Fibroblast of lung (primary cell): Measurements from ENCODE around the gene NCKAP5. TPM values are rescaled to one million over a fixed set of nuclear protein-coding genes. Genes with fewer than 3 reads are reported as not detected.

ENCODE experiments used
- DNase-seq, 2 donors: peaks; one replicate each; pipeline versions ENCODE4 v3.0.0 to v3.0.0-alpha.2; 2010; ENCODE audit warnings: low read depth in 2 of 2
- H2AFZ ChIP-seq: 2 replicates; pipeline ENCODE4 v1.5.1; 2012; ENCODE audit warnings: low read length, control low read depth, inconsistent platforms
- H3K27ac ChIP-seq: 2 replicates; pipeline ENCODE4 v1.5.1; 2011; ENCODE audit warnings: low read length, control low read depth; ENCODE audit not compliant: insufficient read depth
- H3K27me3 ChIP-seq: 2 replicates; pipeline ENCODE4 v1.5.1; 2011; ENCODE audit warnings: mild to moderate bottlenecking, low read length; ENCODE audit not compliant: control insufficient read depth, insufficient read depth
- H3K36me3 ChIP-seq: 2 replicates; pipeline ENCODE4 v1.5.1; 2011; ENCODE audit warnings: low read length; ENCODE audit not compliant: control insufficient read depth, insufficient read depth
- H3K4me1 ChIP-seq: 2 replicates; pipeline ENCODE4 v1.5.1; 2011; ENCODE audit warnings: low read length; ENCODE audit not compliant: control insufficient read depth, insufficient read depth; ENCODE audit errors: extremely low read depth
- H3K4me2 ChIP-seq: 2 replicates; pipeline ENCODE4 v1.5.1; 2011; ENCODE audit warnings: low read length, control low read depth; ENCODE audit not compliant: insufficient read depth; ENCODE audit errors: extremely low read depth
- H3K4me3 ChIP-seq, 4 experiments: fragments of 200-600 bp in 1 of 4; sonication (generic) in 1 of 4; replicated peaks in 1 of 4; 2 replicates each; pipeline ENCODE4 v1.5.1; 2011 to 2016; ENCODE audit warnings: low read length in 4 of 4, low read depth in 3 of 4, mild to moderate bottlenecking in 3 of 4, control low read depth in 2 of 4, inconsistent platforms in 1 of 4, mixed read lengths in 1 of 4; ENCODE audit not compliant: insufficient read depth in 1 of 4; ENCODE audit errors: control extremely low read depth in 1 of 4
- H3K79me2 ChIP-seq: 2 replicates; pipeline ENCODE4 v1.5.1; 2012; ENCODE audit warnings: mild to moderate bottlenecking, low read length, inconsistent platforms; ENCODE audit not compliant: control insufficient read depth, insufficient read depth
- H3K9ac ChIP-seq: 2 replicates; pipeline ENCODE4 v1.5.1; 2011; ENCODE audit warnings: mild to moderate bottlenecking, low read length, control low read depth; ENCODE audit not compliant: insufficient read depth
- H3K9me3 ChIP-seq: 2 replicates; pipeline ENCODE4 v1.5.1; 2012; ENCODE audit warnings: low read depth, low read length; ENCODE audit not compliant: control insufficient read depth, insufficient read depth
- H4K20me1 ChIP-seq: 2 replicates; pipeline ENCODE4 v1.5.1; 2011; ENCODE audit warnings: low read length; ENCODE audit not compliant: control insufficient read depth, insufficient read depth; ENCODE audit errors: extremely low read depth
- EZH2 ChIP-seq: IDR thresholded peaks from 2 replicates; pipeline ENCODE4 v1.5.1; 2012; ENCODE audit warnings: low read length, control low read depth, mild to moderate bottlenecking; ENCODE audit errors: missing control alignments
- polyA plus RNA-seq, 2 donors: library from polyadenylated mRNA; depleted of rRNA in 1 of 2; stranded (reverse) in 1 of 2; unstranded in 1 of 2; fragments of >200 nt; gene quantifications; 2 replicates each; pipeline ENCODE4 v1.2.1, GENCODE V29; 2011 to 2012; ENCODE audit warnings: missing spikeins in 1 of 2
- total RNA-seq: library from RNA; depleted of rRNA; stranded (reverse); fragments of >200 nt; gene quantifications from 2 replicates; pipeline ENCODE4 v1.2.1, GENCODE V29; 2014
- TF ChIP-seq, protein P1 (sequence below), 2 donors: IDR thresholded peaks in 1 of 2; conservative IDR thresholded peaks in 1 of 2; 1 replicate in 1 of 2; 2 replicates in 1 of 2; pipeline ENCODE4 v1.5.1; 2011 to 2012; ENCODE audit warnings: low read length in 2 of 2, control low read depth in 1 of 2, inconsistent platforms in 1 of 2, low read depth in 1 of 2, mild to moderate bottlenecking in 1 of 2

The NCKAP5 gene
- total and polyA plus RNA-seq, 2 donors (not counting 1 experiment from before 2014, with no cell fraction given): 2.6 to 6.2 TPM

DNA sequence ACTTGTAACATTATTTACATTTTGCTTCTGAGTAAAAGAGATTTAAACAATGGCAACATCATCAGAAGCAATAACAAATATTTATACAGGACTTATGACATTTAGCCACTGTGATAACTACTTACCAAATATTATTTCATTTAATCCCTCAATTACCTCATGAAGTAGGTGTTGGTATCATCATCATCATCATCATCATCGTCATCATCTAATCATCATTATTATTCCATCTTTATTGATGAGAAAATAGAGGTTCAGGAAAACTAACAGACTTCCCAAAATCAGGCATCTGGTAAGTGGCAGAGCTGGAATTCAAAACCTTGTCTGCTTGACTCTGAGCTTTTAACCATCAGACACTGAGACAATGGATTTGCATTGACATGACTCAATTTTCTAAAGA, 204.4 kb downstream of the NCKAP5 start:
- Histone ChIP-seq H4K20me1 (no peaks in the 10 kb centered on the region), H3K4me2 (no peak overlapping the region), H2AFZ (no peak overlapping the region), H3K36me3 (no peaks in the 10 kb centered on the region), H3K79me2 (no peaks in the 10 kb centered on the region), H3K4me3 (no peak overlapping the region), H3K4me1 (peaks cover 5% of the 10 kb centered on the region), H3K27ac (no peak overlapping the region), H3K9me3 (no peaks in the 10 kb centered on the region), H3K9ac (no peak overlapping the region), H3K27me3 (no peaks in the 10 kb centered on the region)
- TF ChIP-seq, protein P1, sequence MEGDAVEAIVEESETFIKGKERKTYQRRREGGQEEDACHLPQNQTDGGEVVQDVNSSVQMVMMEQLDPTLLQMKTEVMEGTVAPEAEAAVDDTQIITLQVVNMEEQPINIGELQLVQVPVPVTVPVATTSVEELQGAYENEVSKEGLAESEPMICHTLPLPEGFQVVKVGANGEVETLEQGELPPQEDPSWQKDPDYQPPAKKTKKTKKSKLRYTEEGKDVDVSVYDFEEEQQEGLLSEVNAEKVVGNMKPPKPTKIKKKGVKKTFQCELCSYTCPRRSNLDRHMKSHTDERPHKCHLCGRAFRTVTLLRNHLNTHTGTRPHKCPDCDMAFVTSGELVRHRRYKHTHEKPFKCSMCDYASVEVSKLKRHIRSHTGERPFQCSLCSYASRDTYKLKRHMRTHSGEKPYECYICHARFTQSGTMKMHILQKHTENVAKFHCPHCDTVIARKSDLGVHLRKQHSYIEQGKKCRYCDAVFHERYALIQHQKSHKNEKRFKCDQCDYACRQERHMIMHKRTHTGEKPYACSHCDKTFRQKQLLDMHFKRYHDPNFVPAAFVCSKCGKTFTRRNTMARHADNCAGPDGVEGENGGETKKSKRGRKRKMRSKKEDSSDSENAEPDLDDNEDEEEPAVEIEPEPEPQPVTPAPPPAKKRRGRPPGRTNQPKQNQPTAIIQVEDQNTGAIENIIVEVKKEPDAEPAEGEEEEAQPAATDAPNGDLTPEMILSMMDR (conservative IDR thresholded peaks at IDR 0.05 in 1 of 2, IDR thresholded peaks at IDR 0.05 in 1 of 2; ENCODE audit: low read depth in 1 of 2, low read length in 2 of 2): no peak
- TF ChIP-seq EZH2: no peak
- no peak for DNase-seq

- Histone ChIP-seq H3K4me3 (peak overlapping the region in 1 of 4 experiments; percentile 26), H3K36me3 (no peaks in the 10 kb centered on the region), H2AFZ (no peak overlapping the region), H3K4me1 (peaks cover 5% of the 10 kb centered on the region), H3K9me3 (no peaks in the 10 kb centered on the region), H3K9ac (no peak overlapping the region), H3K27me3 (no peaks in the 10 kb centered on the region), H3K79me2 (no peaks in the 10 kb centered on the region), H3K4me2 (peak overlapping the region; percentile 76), H3K27ac (no peak overlapping the region), H4K20me1 (no peaks in the 10 kb centered on the region)
- DNase-seq: peak; percentile 74 to 75
- TF ChIP-seq EZH2: no peak
- TF ChIP-seq, protein P1 (conservative IDR thresholded peaks at IDR 0.05 in 1 of 2, IDR thresholded peaks at IDR 0.05 in 1 of 2; ENCODE audit: low read depth in 1 of 2, low read length in 2 of 2): no peak
Measured at GRCh38 chr2:133362061-133362476, 206.2 kb downstream of the NCKAP5 start.

- DNase-seq: no peak
- H2AFZ ChIP-seq: no peak overlapping the region
Measured at GRCh38 chr2:133360882-133361281, 207.4 kb downstream of the NCKAP5 start.

More at GRCh38 chr2:133360882-133361281, 207.4 kb downstream of the NCKAP5 start:
- Histone ChIP-seq H3K4me1 (peaks cover 5% of the 10 kb centered on the region), H3K4me2 (no peak overlapping the region), H3K27ac (no peak overlapping the region), H3K27me3 (no peaks in the 10 kb centered on the region), H4K20me1 (no peaks in the 10 kb centered on the region), H3K79me2 (no peaks in the 10 kb centered on the region), H3K9me3 (no peaks in the 10 kb centered on the region), H3K9ac (no peak overlapping the region), H3K36me3 (no peaks in the 10 kb centered on the region), H3K4me3 (no peak overlapping the region)
- TF ChIP-seq EZH2: no peak
- TF ChIP-seq, protein P1 (conservative IDR thresholded peaks at IDR 0.05 in 1 of 2, IDR thresholded peaks at IDR 0.05 in 1 of 2; ENCODE audit: low read depth in 1 of 2, low read length in 2 of 2): no peak
